A549 (cell line): ENCODE results near the gene PAEP. TPM values are rescaled to one million over a fixed set of nuclear protein-coding genes. Genes with fewer than 3 reads are reported as not detected.

Experiments used
- ATAC-seq, 2 experiments: fragments of 200-7000 bp in 1 of 2; fragments of >200 bp in 1 of 2; cut with Nextera tagmentation in 1 of 2; cut with Tn5 transposase in 1 of 2; 3 replicates each; pipeline versions ENCODE4 v1.8.0 to v1.9.1; 2018 to 2020; ENCODE audit warnings: mild to moderate bottlenecking in 1 of 2, moderate library complexity in 1 of 2
- CTCF ChIA-PET: fragments of 300-600 bp; sonication (Branson Sonifier 250); formaldehyde crosslinking; extraction: SDS; loops from one replicate; lab custom pipeline; 2021; ENCODE audit warnings: antibody characterized with exemption, inconsistent platforms; lab: Yijun Ruan, JAX
- POLR2A ChIA-PET: fragments of 350-600 bp; formaldehyde crosslinking; extraction: SDS; loops from one replicate; lab custom pipeline; 2021; ENCODE audit warnings: antibody characterized with exemption, inconsistent platforms; lab: Yijun Ruan, JAX
- DNase-seq, 2 experiments: peaks; one replicate each; pipeline versions ENCODE4 v3.0.0 to v3.0.0-alpha.2; 2011 to 2016; ENCODE audit warnings: low read depth in 1 of 2, low spot score in 1 of 2
- FAIRE-seq: peaks from 2 replicates; lab custom pipeline; 2011; peaks lifted over from hg19 to GRCh38; lab: Jason Lieb, UNC
- H3K27ac ChIP-seq, 2 experiments: fragments of >200 bp; sonication (Bioruptor Twin); formaldehyde crosslinking; 3 replicates each; pipeline ENCODE4 v1.5.1; 2016 to 2017
- H3K4me1 ChIP-seq: fragments of >200 bp; sonication (Bioruptor Twin); formaldehyde crosslinking; 3 replicates; pipeline ENCODE4 v1.6.1; 2016
- H3K4me2 ChIP-seq: fragments of >200 bp; sonication (Bioruptor Twin); formaldehyde crosslinking; 3 replicates; pipeline ENCODE4 v1.6.1; 2016
- H3K4me3 ChIP-seq: fragments of >200 bp; sonication (Bioruptor Twin); formaldehyde crosslinking; 3 replicates; pipeline ENCODE4 v1.5.1; 2016
- H3K9me3 ChIP-seq: fragments of >200 bp; sonication (Bioruptor Twin); formaldehyde crosslinking; 3 replicates; pipeline ENCODE4 v1.6.1; 2016
- CBX8 ChIP-seq: fragments of 200-600 bp; sonication (generic); IDR thresholded peaks from 2 replicates; pipeline ENCODE4 v1.6.1; 2016
- CHD2 ChIP-seq: fragments of 150-350 bp; IDR thresholded peaks from 2 replicates; pipeline ENCODE4 v1.6.1; 2014; ENCODE audit warnings: low read length; ENCODE audit not compliant: partially characterized antibody
- E2F6 ChIP-seq: IDR thresholded peaks from 2 replicates; pipeline ENCODE4 v1.6.1; 2012; ENCODE audit warnings: low read depth, borderline replicate concordance
- ELK1 ChIP-seq: fragments of 150-350 bp; IDR thresholded peaks from 2 replicates; pipeline ENCODE4 v1.6.1; 2014; ENCODE audit warnings: low read depth, mild to moderate bottlenecking, low read length
- EP300 ChIP-seq, 2 experiments: fragments of >200 bp; sonication (Bioruptor Twin); formaldehyde crosslinking; IDR thresholded peaks; 2 replicates in 1 of 2; 3 replicates in 1 of 2; pipeline ENCODE4 v1.6.1; 2016 to 2017
- FOSB ChIP-seq: fragments of 250-450 bp; sonication (Bioruptor Pico); IDR thresholded peaks from 2 replicates; pipeline ENCODE4 v1.5.0; 2020; ENCODE audit warnings: mild to moderate bottlenecking, moderate library complexity
- FOXS1 ChIP-seq: fragments of 250-450 bp; sonication (Bioruptor Pico); IDR thresholded peaks from 2 replicates; pipeline ENCODE4 v1.5.0; 2020; ENCODE audit warnings: mild to moderate bottlenecking, moderate library complexity
- HEYL ChIP-seq: fragments of 250-450 bp; sonication (Bioruptor Pico); IDR thresholded peaks from 2 replicates; pipeline ENCODE4 v1.8.0; 2021; ENCODE audit warnings: mild to moderate bottlenecking, moderate library complexity
- HOXB5 ChIP-seq: fragments of 250-450 bp; sonication (Bioruptor Pico); IDR thresholded peaks from 2 replicates; pipeline ENCODE4 v1.5.0; 2020; ENCODE audit warnings: mild to moderate bottlenecking, moderate library complexity
- JUN ChIP-seq, 2 experiments: fragments of >200 bp; sonication (Bioruptor Twin); formaldehyde crosslinking; IDR thresholded peaks; 2 replicates in 1 of 2; 3 replicates in 1 of 2; pipeline ENCODE4 v1.6.1; 2016 to 2017
- KDM1A ChIP-seq: fragments of 200-600 bp; sonication (generic); IDR thresholded peaks from 2 replicates; pipeline ENCODE4 v1.6.1; 2016; ENCODE audit warnings: low read depth, mild to moderate bottlenecking
- MAFK ChIP-seq: fragments of 450-650 bp; IDR thresholded peaks from 2 replicates; pipeline ENCODE4 v1.6.1; 2014; ENCODE audit not compliant: partially characterized antibody
- MYC ChIP-seq: IDR thresholded peaks from 2 replicates; pipeline ENCODE4 v1.6.1; 2012; ENCODE audit warnings: mild to moderate bottlenecking, inconsistent platforms, low read length, improper control_type of control experiment, borderline replicate concordance
- NFE2L2 ChIP-seq: fragments of 150-350 bp; conservative IDR thresholded peaks from 2 replicates; pipeline ENCODE4 v1.6.1; 2014; ENCODE audit warnings: low read length
- NPAS2 ChIP-seq: fragments of 250-450 bp; sonication (Bioruptor Pico); IDR thresholded peaks from 2 replicates; pipeline ENCODE4 v1.8.0; 2022; ENCODE audit warnings: mild to moderate bottlenecking, moderate library complexity, borderline replicate concordance
- PHF8 ChIP-seq: fragments of 200-600 bp; sonication (generic); IDR thresholded peaks from 2 replicates; pipeline ENCODE4 v1.6.1; 2016; ENCODE audit warnings: low read depth, mild to moderate bottlenecking, antibody characterized with exemption, moderate library complexity, borderline replicate concordance
- POLR2A ChIP-seq: IDR thresholded peaks from 2 replicates; pipeline ENCODE4 v1.6.1; 2012; ENCODE audit warnings: mild to moderate bottlenecking, low read length
- RAD21 ChIP-seq, 2 experiments: fragments of >200 bp in 1 of 2; sonication (Bioruptor Twin) in 1 of 2; formaldehyde crosslinking in 1 of 2; IDR thresholded peaks in 1 of 2; conservative IDR thresholded peaks in 1 of 2; 2 replicates in 1 of 2; 3 replicates in 1 of 2; pipeline ENCODE4 v1.6.1; 2012 to 2018; ENCODE audit warnings: inconsistent platforms in 1 of 2
- RCOR1 ChIP-seq: fragments of 150-350 bp; IDR thresholded peaks from 2 replicates; pipeline ENCODE4 v1.6.1; 2014; ENCODE audit warnings: antibody characterized with exemption, low read length, low read depth
- RFX5 ChIP-seq: fragments of 450-650 bp; IDR thresholded peaks from 2 replicates; pipeline ENCODE4 v1.7.1; 2014; ENCODE audit warnings: antibody characterized with exemption, mild to moderate bottlenecking, moderate library complexity
- SMC3 ChIP-seq: fragments of >200 bp; sonication (Bioruptor Twin); formaldehyde crosslinking; IDR thresholded peaks from 3 replicates; pipeline ENCODE4 v1.6.1; 2018; ENCODE audit warnings: inconsistent platforms
- ZC3H11A ChIP-seq: fragments of 450-650 bp; IDR thresholded peaks from 2 replicates; pipeline ENCODE4 v1.6.1; 2014; ENCODE audit warnings: antibody characterized with exemption, mild to moderate bottlenecking
- ZFP36 ChIP-seq: fragments of 450-650 bp; IDR thresholded peaks from 2 replicates; pipeline ENCODE4 v1.6.1; 2014; ENCODE audit warnings: borderline replicate concordance; ENCODE audit not compliant: partially characterized antibody
- ZSCAN20 ChIP-seq: fragments of 250-450 bp; sonication (Bioruptor Pico); IDR thresholded peaks from 2 replicates; pipeline ENCODE4 v1.8.0; 2022; ENCODE audit warnings: mild to moderate bottlenecking, moderate library complexity
- WGBS: methylation state at CpG from one replicate; pipeline ENCODE4 v1.1.6; 2017; ENCODE audit errors: missing lambda C conversion rate; 5-methylcytosine and 5-hydroxymethylcytosine counted together
- polyA plus RNA-seq, 4 experiments: library from polyadenylated mRNA; depleted of rRNA in 3 of 4; stranded (reverse); fragments of >200 nt; fragmentation: RNase III in 1 of 4; extraction: RNeasy Plus Mini Kit Qiagen cat#74134 plus additional on column Dnase treatment in 1 of 4; gene quantifications; 2 replicates in 3 of 4; 3 replicates in 1 of 4; pipeline ENCODE4 v1.2.3, GENCODE V29; 2011 to 2017
- TF ChIP-seq, protein P1 (sequence below): IDR thresholded peaks from 2 replicates; pipeline ENCODE4 v1.6.1; 2012
- TF ChIP-seq, protein P2 (sequence below): fragments of >200 bp; sonication (Bioruptor Twin); formaldehyde crosslinking; IDR thresholded peaks from 2 replicates; pipeline ENCODE4 v1.6.1; 2016

The PAEP gene
- polyA plus RNA-seq, 2 of the 4 experiments (the other 2 are of a cell fraction), result not detected

GRCh38 chr9:135550344-135550918, 11.1 kb upstream of the PAEP start:
- TF ChIP-seq NFE2L2, result no peak
- TF ChIP-seq MAFK, result no peak
- no peak for TF ChIP-seq RCOR1
- TF ChIP-seq ZFP36, result no peak
- TF ChIP-seq FOSB (CRISPR knock-in tag), result no peak
- no peak for DNase-seq
- ChIA-PET CTCF (interaction anchor here (1.6 to 1.8 kb wide), 3 partner anchors 12 to 53 kb away, joined by 3 to 7 read pairs (median 4); no protein-coding TSS in a partner anchor), POLR2A (no interaction called here)
- Histone ChIP-seq H3K27ac (no peak overlapping the region), H3K9me3 (no peaks in the 10 kb centered on the region), H3K4me2 (no peak overlapping the region), H3K4me1 (0 out of 3 replicates have a peak, but pooled peaks cover 2% of the 10 kb centered on the region), H3K4me3 (no peak overlapping the region)
- ATAC-seq, result no peak
- FAIRE-seq, result no peak
- 56% methylated on average over 12 of the region's 17 CpGs for WGBS

DNA sequence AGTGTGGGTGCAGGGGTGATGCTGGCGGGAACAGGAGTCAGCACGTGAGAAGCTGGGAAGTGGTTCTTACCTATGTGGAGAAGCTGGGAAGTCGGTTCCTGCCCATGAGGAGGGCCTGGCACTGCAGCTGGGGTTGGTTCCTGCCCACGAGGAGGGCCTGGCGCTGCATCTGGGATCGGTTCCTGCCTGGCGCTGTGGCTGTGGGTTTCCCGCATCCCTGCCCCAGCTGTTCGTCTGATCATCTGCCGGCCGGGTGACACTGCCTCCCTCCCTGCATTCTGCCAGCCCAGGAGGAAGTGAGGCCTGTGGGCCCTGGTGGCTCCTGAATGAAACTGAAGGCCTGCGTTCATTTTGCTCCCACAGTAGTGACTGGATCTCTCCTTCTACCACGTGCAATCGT, 10.5 kb upstream of the PAEP start:
- H3K4me3 ChIP-seq, result no peak overlapping the region
- FAIRE-seq (no peak), ATAC-seq (no peak), DNase-seq (no peak)
- TF ChIP-seq NPAS2 (no peak), KDM1A (no peak), RAD21 (conservative IDR thresholded peaks at IDR 0.05 in 1 of 2, IDR thresholded peaks at IDR 0.05 in 1 of 2) (no peak), HEYL (no peak)
- H3K4me2 ChIP-seq, result no peak overlapping the region
- ChIA-PET CTCF (interaction anchor here (1.7 to 1.8 kb wide), 2 partner anchors 11 to 52 kb away, joined by 3 to 4 read pairs; no protein-coding TSS in a partner anchor), POLR2A (no interaction called here)
- no peaks in the 10 kb centered on the region for H3K9me3 ChIP-seq
- H3K27ac ChIP-seq, result no peak overlapping the region
- H3K4me1 ChIP-seq, result 0 out of 3 replicates have a peak, but pooled peaks cover 2% of the 10 kb centered on the region
- 66% methylated on average over 9 of the region's 14 CpGs for WGBS

DNA sequence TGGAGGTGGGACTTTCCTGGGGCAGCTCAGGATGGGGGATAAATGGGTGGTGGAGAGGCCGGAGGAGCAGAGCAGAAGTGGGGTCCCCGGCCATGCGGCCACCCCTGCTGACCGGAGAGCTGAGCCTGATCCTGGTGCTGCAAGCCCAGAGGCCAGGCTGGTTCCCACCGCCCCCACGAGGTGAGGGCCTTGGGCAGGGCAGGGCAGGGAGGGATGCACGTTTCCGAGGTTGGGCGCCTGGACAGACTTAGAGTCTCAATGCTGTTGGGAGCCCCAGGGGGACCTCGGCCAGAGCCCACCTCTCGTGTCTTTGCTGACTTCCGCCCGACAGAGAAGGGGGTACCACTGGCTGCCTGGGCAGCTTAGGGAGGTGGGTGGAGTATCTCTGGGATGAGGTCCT, 10.1 kb upstream of the PAEP start:
- H3K4me3 ChIP-seq, result no peak overlapping the region
- ATAC-seq, result no peak
- FAIRE-seq, result no peak
- DNase-seq, result no peak
- WGBS, result 69% methylated on average over 11 of the region's 13 CpGs
- H3K27ac ChIP-seq, result no peak overlapping the region
- CTCF ChIA-PET, result interaction anchor here (0.6 to 1.8 kb wide), 5 partner anchors 11 to 110 kb away, joined by 3 to 4 read pairs (median 3); no protein-coding TSS in a partner anchor
- 0 out of 3 replicates have a peak, but pooled peaks cover 2% of the 10 kb centered on the region for H3K4me1 ChIP-seq
- POLR2A ChIA-PET, result no interaction called here
- H3K4me2 ChIP-seq, result no peak overlapping the region
- TF ChIP-seq CBX8, result no peak
- no peak for TF ChIP-seq POLR2A
- no peak for TF ChIP-seq HOXB5 (CRISPR knock-in tag)
- TF ChIP-seq NFE2L2, result no peak
- TF ChIP-seq E2F6, result no peak
- TF ChIP-seq JUN (IDR thresholded peaks at IDR 0.05), result no peak
- TF ChIP-seq, protein P1, sequence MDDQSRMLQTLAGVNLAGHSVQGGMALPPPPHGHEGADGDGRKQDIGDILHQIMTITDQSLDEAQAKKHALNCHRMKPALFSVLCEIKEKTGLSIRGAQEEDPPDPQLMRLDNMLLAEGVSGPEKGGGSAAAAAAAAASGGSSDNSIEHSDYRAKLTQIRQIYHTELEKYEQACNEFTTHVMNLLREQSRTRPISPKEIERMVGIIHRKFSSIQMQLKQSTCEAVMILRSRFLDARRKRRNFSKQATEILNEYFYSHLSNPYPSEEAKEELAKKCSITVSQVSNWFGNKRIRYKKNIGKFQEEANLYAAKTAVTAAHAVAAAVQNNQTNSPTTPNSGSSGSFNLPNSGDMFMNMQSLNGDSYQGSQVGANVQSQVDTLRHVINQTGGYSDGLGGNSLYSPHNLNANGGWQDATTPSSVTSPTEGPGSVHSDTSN, result no peak
- TF ChIP-seq RFX5, result no peak
- TF ChIP-seq SMC3, result no peak
- no peak for TF ChIP-seq MYC
- TF ChIP-seq, protein P2, sequence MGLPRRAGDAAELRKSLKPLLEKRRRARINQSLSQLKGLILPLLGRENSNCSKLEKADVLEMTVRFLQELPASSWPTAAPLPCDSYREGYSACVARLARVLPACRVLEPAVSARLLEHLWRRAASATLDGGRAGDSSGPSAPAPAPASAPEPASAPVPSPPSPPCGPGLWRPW, result no peak
- TF ChIP-seq CHD2, result no peak
- no peak for TF ChIP-seq FOSB (CRISPR knock-in tag)
- no peak for TF ChIP-seq EP300 (IDR thresholded peaks at IDR 0.05)
- no peak for TF ChIP-seq ZC3H11A
- no peak for TF ChIP-seq ELK1
- TF ChIP-seq PHF8, result no peak
- TF ChIP-seq FOXS1 (CRISPR knock-in tag), result no peak
- TF ChIP-seq ZSCAN20 (CRISPR knock-in tag), result no peak
- H3K9me3 ChIP-seq, result no peaks in the 10 kb centered on the region
